ENCODE measurements around the gene PRDM1.
"Not testable (repeated sequence)": the region's sequence is repeated elsewhere in the genome, so short reads cannot be mapped to it uniquely, and the experiment has no call there.

The PRDM1 gene

GRCh38 chr6:106143665-106144064 lies 57.5 kb downstream of the PRDM1 start:
- Histone ChIP-seq H3K27ac (no peak overlapping the region), H3K27me3 (replicated peaks) (no peaks in the 10 kb centered on the region), H3K4me3 (ENCODE audit: low read depth, low read length) (no peak overlapping the region), H3K36me3 (replicated peaks) (no peaks in the 10 kb centered on the region)
- in situ Hi-C loops (cut with HindIII; ENCODE audit: low pct_ligation_motif_present, low sequenced_read_pairs) = no loop called here
- TF ChIP-seq CTCF (IDR thresholded peaks at IDR 0.05; ENCODE audit: low read depth, low read length, missing control alignments) = no peak
- DNase-seq = no peak

- no peaks in the 10 kb centered on the region for H3K27me3 ChIP-seq (replicated peaks)
- no peak overlapping the region for H3K27ac ChIP-seq
- in situ Hi-C loops (cut with HindIII; ENCODE audit: low pct_ligation_motif_present, low sequenced_read_pairs) = no loop called here
- no peak for DNase-seq
- no peak for TF ChIP-seq CTCF (IDR thresholded peaks at IDR 0.05; ENCODE audit: low read depth, low read length, missing control alignments)
- H3K36me3 ChIP-seq (replicated peaks) = no peaks in the 10 kb centered on the region
- H3K4me3 ChIP-seq (ENCODE audit: low read depth, low read length) = no peak overlapping the region
Measured at GRCh38 chr6:106145144-106145543, 59.0 kb downstream of the PRDM1 start.

GRCh38 chr6:106145741-106146227 lies 59.6 kb downstream of the PRDM1 start:
- TF ChIP-seq CTCF (IDR thresholded peaks at IDR 0.05; ENCODE audit: low read depth, low read length, missing control alignments) = no peak
- H3K27me3 ChIP-seq (replicated peaks) = no peaks in the 10 kb centered on the region
- DNase-seq = peak; percentile 11
- in situ Hi-C loops (cut with HindIII; ENCODE audit: low pct_ligation_motif_present, low sequenced_read_pairs) = no loop called here
- no peak overlapping the region for H3K27ac ChIP-seq
- no peak overlapping the region for H3K4me3 ChIP-seq (ENCODE audit: low read depth, low read length)
- H3K36me3 ChIP-seq (replicated peaks) = no peaks in the 10 kb centered on the region

- Histone ChIP-seq H3K36me3 (replicated peaks) (no peaks in the 10 kb centered on the region), H3K27me3 (replicated peaks) (no peaks in the 10 kb centered on the region), H3K27ac (no peak overlapping the region), H3K4me3 (ENCODE audit: low read depth, low read length) (no peak overlapping the region)
- no peak for TF ChIP-seq CTCF (IDR thresholded peaks at IDR 0.05; ENCODE audit: low read depth, low read length, missing control alignments)
- in situ Hi-C loops (cut with HindIII; ENCODE audit: low pct_ligation_motif_present, low sequenced_read_pairs) = no loop called here
- DNase-seq = no peak
Measured at GRCh38 chr6:106146852-106147351, 60.8 kb downstream of the PRDM1 start.

GRCh38 chr6:106147476-106147875 lies 61.3 kb downstream of the PRDM1 start:
- in situ Hi-C loops (cut with HindIII; ENCODE audit: low pct_ligation_motif_present, low sequenced_read_pairs) = no loop called here
- no peaks in the 10 kb centered on the region for H3K27me3 ChIP-seq (replicated peaks)
- no peaks in the 10 kb centered on the region for H3K36me3 ChIP-seq (replicated peaks)
- H3K27ac ChIP-seq = no peak overlapping the region
- no peak for DNase-seq
- H3K4me3 ChIP-seq (ENCODE audit: low read depth, low read length) = no peak overlapping the region
- TF ChIP-seq CTCF (IDR thresholded peaks at IDR 0.05; ENCODE audit: low read depth, low read length, missing control alignments) = no peak

- Histone ChIP-seq H3K27me3 (replicated peaks) (no peaks in the 10 kb centered on the region), H3K36me3 (replicated peaks) (no peaks in the 10 kb centered on the region), H3K4me3 (ENCODE audit: low read depth, low read length) (no peak overlapping the region), H3K27ac (no peak overlapping the region)
- no peak for TF ChIP-seq CTCF (IDR thresholded peaks at IDR 0.05; ENCODE audit: low read depth, low read length, missing control alignments)
- no peak for DNase-seq
- in situ Hi-C loops (cut with HindIII; ENCODE audit: low pct_ligation_motif_present, low sequenced_read_pairs) = no loop called here
Measured at GRCh38 chr6:106149472-106150069, 63.4 kb downstream of the PRDM1 start.

- H3K27me3 ChIP-seq (replicated peaks); DNase-seq; in situ Hi-C loops (cut with HindIII; ENCODE audit: low pct_ligation_motif_present, low sequenced_read_pairs); H3K4me3 ChIP-seq (ENCODE audit: low read depth, low read length); H3K27ac ChIP-seq; H3K36me3 ChIP-seq (replicated peaks): not testable (repeated sequence)
Measured at GRCh38 chr6:106152476-106152875, 66.3 kb downstream of the PRDM1 start.
